ENCODE measurements around the gene AGPAT3. TPM values are rescaled to one million over a fixed set of nuclear protein-coding genes. Genes with fewer than 3 reads are reported as not detected.

Gene AGPAT3
- total RNA-seq, 1 experiment from 2014 or later: 13.0 TPM

GRCh38 chr21:43832158-43832550, 32.9 kb upstream of the AGPAT3 start:
- TF ChIP-seq CTCF (conservative IDR thresholded peaks at IDR 0.05): no peak

More at GRCh38 chr21:43832158-43832550, 32.9 kb upstream of the AGPAT3 start:
- no peak overlapping the region for H2AFZ ChIP-seq (ENCODE audit: low read length)
- H2BK15ac ChIP-seq (ENCODE audit: low read depth, low read length): no peak overlapping the region
- DNase-seq: no peak
- no peak overlapping the region for H2BK20ac ChIP-seq (ENCODE audit: low read depth, low read length, poor library complexity, severe bottlenecking)
- no peaks in the 10 kb centered on the region for H3K79me2 ChIP-seq (ENCODE audit: insufficient read depth, low read length)
- H3T11ph ChIP-seq (ENCODE audit: low read length): no peak overlapping the region
- no peak overlapping the region for H4K8ac ChIP-seq (replicated peaks; ENCODE audit: insufficient read length, low read depth, low read length)
- no CpG with 5 or more reads among the region's 14 CpGs for WGBS (ENCODE audit: extremely low coverage, insufficient read length, low lambda C conversion rate)
- H2AK5ac ChIP-seq (ENCODE audit: insufficient read length, low read length): no peak overlapping the region
- H3K27ac ChIP-seq (ENCODE audit: insufficient read length, low read depth, low read length): no peak overlapping the region
- no peak overlapping the region for H3K4ac ChIP-seq (ENCODE audit: low read depth, low read length)
- no peaks in the 10 kb centered on the region for H3K79me1 ChIP-seq (ENCODE audit: insufficient read depth, low read depth, low read length, poor library complexity, severe bottlenecking)
- no peak overlapping the region for H2BK12ac ChIP-seq (ENCODE audit: insufficient read length, low read depth, low read length)
- H3K14ac ChIP-seq (ENCODE audit: insufficient read depth, low read length): no peak overlapping the region; the same call in 1 of the 2 replicates
- no peaks in the 10 kb centered on the region for H3K4me1 ChIP-seq (ENCODE audit: insufficient read depth, low read length)
- no peak overlapping the region for H3K27ac Mint-ChIP-seq
- no peak overlapping the region for H3K4me2 ChIP-seq (ENCODE audit: insufficient read depth, insufficient read length, low read length)
- no peaks in the 10 kb centered on the region for H3K9me3 ChIP-seq (ENCODE audit: control insufficient read depth, low read depth, low read length)
- H3K27me3 ChIP-seq (ENCODE audit: insufficient read depth, low read length): no peaks in the 10 kb centered on the region
- H2BK5ac ChIP-seq (ENCODE audit: insufficient read length, low read length): no peak overlapping the region
- H4K5ac ChIP-seq (ENCODE audit: insufficient read length, low read depth, low read length): no peak overlapping the region
- H3K36me3 Mint-ChIP-seq (ENCODE audit: insufficient read depth in 1 of 3, low read depth in 3 of 3): peaks cover 0 to 4% (median 0%) of the 10 kb centered on the region in 3 experiments; a peak in 2 of 7 replicates
- H3K56ac ChIP-seq (ENCODE audit: insufficient read length, low read depth, low read length): no peak overlapping the region
- no peaks in the 10 kb centered on the region for H4K20me1 ChIP-seq (ENCODE audit: control insufficient read depth, insufficient read depth, insufficient read length)
- no peak overlapping the region for H3K9ac ChIP-seq (ENCODE audit: extremely low read depth, insufficient read length, low read length)
- H3K23ac ChIP-seq (ENCODE audit: insufficient read length, low read depth, low read length): no peak overlapping the region
- H3K27me3 Mint-ChIP-seq (ENCODE audit: low read depth): peaks cover 4% of the 10 kb centered on the region
- no peaks in the 10 kb centered on the region for H3K23me2 ChIP-seq (ENCODE audit: insufficient read length, low read depth, low read length, poor library complexity, severe bottlenecking)
- no peak overlapping the region for H2BK120ac ChIP-seq (ENCODE audit: low read depth, low read length, poor library complexity, severe bottlenecking)
- H3K18ac ChIP-seq (ENCODE audit: insufficient read length, low read depth, low read length): no peak overlapping the region
- no peak overlapping the region for H3K4me3 Mint-ChIP-seq
- peaks cover 5 to 11% of the 10 kb centered on the region in 2 experiments; a peak in 2 of 4 replicates for H3K4me1 Mint-ChIP-seq
- no peak overlapping the region for H4K91ac ChIP-seq (ENCODE audit: insufficient read length, low read depth, low read length)
- H3K9me3 Mint-ChIP-seq: peaks cover 8 to 9% of the 10 kb centered on the region in 2 experiments
